ENCODE results near the gene NADSYN1.

The NADSYN1 gene

GRCh38 chr11:71456294-71456693, 3.3 kb downstream of the NADSYN1 start:
- no peaks in the 10 kb centered on the region for H3K9me3 Mint-ChIP-seq
- peaks cover 30% of the 10 kb centered on the region for H3K36me3 Mint-ChIP-seq (ENCODE audit: low read depth)
- peaks cover 16% of the 10 kb centered on the region for H3K4me1 Mint-ChIP-seq
- H3K4me3 Mint-ChIP-seq = peak overlapping the region; percentile 12 to 69 (median 58)
- H3K27ac Mint-ChIP-seq = no peak overlapping the region
- no peaks in the 10 kb centered on the region for H3K27me3 Mint-ChIP-seq (ENCODE audit: low read depth)
- no peak for TF ChIP-seq CTCF (IDR thresholded peaks at IDR 0.05; ENCODE audit: unreplicated experiment in 3 of 3)

- Mint-ChIP-seq H3K36me3 (ENCODE audit: low read depth) (peaks cover 30% of the 10 kb centered on the region), H3K4me1 (peaks cover 13% of the 10 kb centered on the region), H3K27ac (no peak overlapping the region), H3K9me3 (no peaks in the 10 kb centered on the region), H3K27me3 (ENCODE audit: low read depth) (no peaks in the 10 kb centered on the region), H3K4me3 (no peak overlapping the region)
- no peak for TF ChIP-seq CTCF (IDR thresholded peaks at IDR 0.05; ENCODE audit: unreplicated experiment in 3 of 3)
Observed at GRCh38 chr11:71456831-71457230, 3.8 kb downstream of the NADSYN1 start.

GRCh38 chr11:71458146-71459070, 5.4 kb downstream of the NADSYN1 start:
- Mint-ChIP-seq H3K27me3 (ENCODE audit: low read depth) (no peaks in the 10 kb centered on the region), H3K9me3 (no peaks in the 10 kb centered on the region), H3K4me3 (no peak overlapping the region), H3K4me1 (peaks cover 5% of the 10 kb centered on the region), H3K36me3 (ENCODE audit: low read depth) (peaks cover 35% of the 10 kb centered on the region), H3K27ac (no peak overlapping the region)
- no peak for TF ChIP-seq CTCF (IDR thresholded peaks at IDR 0.05; ENCODE audit: unreplicated experiment in 3 of 3)

- Mint-ChIP-seq H3K4me1 (peaks cover 5% of the 10 kb centered on the region), H3K36me3 (ENCODE audit: low read depth) (peaks cover 38% of the 10 kb centered on the region), H3K27ac (no peak overlapping the region), H3K9me3 (no peaks in the 10 kb centered on the region), H3K4me3 (no peak overlapping the region), H3K27me3 (ENCODE audit: low read depth) (no peaks in the 10 kb centered on the region)
- TF ChIP-seq CTCF (IDR thresholded peaks at IDR 0.05; ENCODE audit: unreplicated experiment in 3 of 3) = no peak
Observed at GRCh38 chr11:71459076-71459766, 6.2 kb downstream of the NADSYN1 start.

- no peak overlapping the region for H3K27ac Mint-ChIP-seq
- peaks cover under 1% of the 10 kb centered on the region for H3K4me1 Mint-ChIP-seq
- no peaks in the 10 kb centered on the region for H3K9me3 Mint-ChIP-seq
- no peak for TF ChIP-seq CTCF (IDR thresholded peaks at IDR 0.05; ENCODE audit: unreplicated experiment in 3 of 3)
- H3K27me3 Mint-ChIP-seq (ENCODE audit: low read depth) = no peaks in the 10 kb centered on the region
- peaks cover 38% of the 10 kb centered on the region for H3K36me3 Mint-ChIP-seq (ENCODE audit: low read depth)
- no peak overlapping the region for H3K4me3 Mint-ChIP-seq
Observed at GRCh38 chr11:71459767-71460320, 6.8 kb downstream of the NADSYN1 start.

All from nephron (organoid).